ENCODE data around the gene FCSK.

FCSK gene

DNA sequence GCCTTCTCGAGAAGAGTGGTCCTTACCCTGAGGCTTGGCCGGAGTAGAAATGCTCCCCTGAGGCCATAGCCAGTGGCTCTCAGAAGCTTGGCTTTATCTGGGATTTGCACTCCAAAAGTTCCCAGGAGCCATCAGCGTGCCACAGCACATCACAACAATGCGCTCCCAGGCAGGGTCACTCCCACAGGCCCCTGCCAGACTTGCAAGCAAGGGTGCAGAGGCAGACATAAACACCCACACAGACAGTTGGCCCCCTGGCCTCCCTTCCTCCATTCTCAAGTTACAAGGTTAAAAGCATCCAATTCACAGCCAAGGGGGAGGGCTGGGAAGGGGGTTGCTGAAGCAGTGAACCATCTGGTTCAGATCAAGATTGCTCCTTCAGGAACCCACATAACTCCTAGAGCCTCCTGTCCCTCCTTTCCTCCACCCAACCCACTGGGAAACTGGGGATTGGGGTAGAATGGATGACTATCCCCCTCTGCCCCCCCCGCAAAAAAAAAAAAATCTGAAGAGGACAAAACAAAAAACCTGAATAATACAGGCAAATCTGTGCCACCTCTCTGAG lies 17.3 kb upstream of the FCSK start (continued):
- no peak for TF ChIP-seq ZSCAN4 (tag by site-specific recombination; IDR thresholded peaks at IDR 0.05)
- TF ChIP-seq ZEB2 (tag by site-specific recombination; IDR thresholded peaks at IDR 0.05) = peak; percentile 60
- TF ChIP-seq, protein P1, sequence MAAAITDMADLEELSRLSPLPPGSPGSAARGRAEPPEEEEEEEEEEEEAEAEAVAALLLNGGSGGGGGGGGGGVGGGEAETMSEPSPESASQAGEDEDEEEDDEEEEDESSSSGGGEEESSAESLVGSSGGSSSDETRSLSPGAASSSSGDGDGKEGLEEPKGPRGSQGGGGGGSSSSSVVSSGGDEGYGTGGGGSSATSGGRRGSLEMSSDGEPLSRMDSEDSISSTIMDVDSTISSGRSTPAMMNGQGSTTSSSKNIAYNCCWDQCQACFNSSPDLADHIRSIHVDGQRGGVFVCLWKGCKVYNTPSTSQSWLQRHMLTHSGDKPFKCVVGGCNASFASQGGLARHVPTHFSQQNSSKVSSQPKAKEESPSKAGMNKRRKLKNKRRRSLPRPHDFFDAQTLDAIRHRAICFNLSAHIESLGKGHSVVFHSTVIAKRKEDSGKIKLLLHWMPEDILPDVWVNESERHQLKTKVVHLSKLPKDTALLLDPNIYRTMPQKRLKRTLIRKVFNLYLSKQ (tag by site-specific recombination; IDR thresholded peaks at IDR 0.05; ENCODE audit: borderline replicate concordance) = no peak
- TF ChIP-seq EGR2 (tag by site-specific recombination; IDR thresholded peaks at IDR 0.05; ENCODE audit: low read depth) = peak; percentile 95
- TF ChIP-seq ZNF670 (tag by site-specific recombination; IDR thresholded peaks at IDR 0.05; ENCODE audit: low read depth) = no peak
- TF ChIP-seq HOXC10 (CRISPR knock-in tag; IDR thresholded peaks at IDR 0.05) = no peak
- TF ChIP-seq ZSCAN30 (tag by site-specific recombination; IDR thresholded peaks at IDR 0.05) = 0 out of 2 replicates have a peak, but pooled peaks have one; percentile 24
- TF ChIP-seq IKZF3 (tag by site-specific recombination; IDR thresholded peaks at IDR 0.05) = peak; percentile 71; the same call in 1 of the 2 replicates
- TF ChIP-seq FEZF1 (tag by site-specific recombination; IDR thresholded peaks at IDR 0.05) = peak; percentile 61; the same call in 1 of the 2 replicates
- no peak for TF ChIP-seq GLI2 (tag by site-specific recombination; IDR thresholded peaks at IDR 0.05; ENCODE audit: borderline replicate concordance, low read depth)
- TF ChIP-seq ZNF423 (tag by site-specific recombination; IDR thresholded peaks at IDR 0.05) = peak; percentile 40; the same call in 1 of the 2 replicates

DNA sequence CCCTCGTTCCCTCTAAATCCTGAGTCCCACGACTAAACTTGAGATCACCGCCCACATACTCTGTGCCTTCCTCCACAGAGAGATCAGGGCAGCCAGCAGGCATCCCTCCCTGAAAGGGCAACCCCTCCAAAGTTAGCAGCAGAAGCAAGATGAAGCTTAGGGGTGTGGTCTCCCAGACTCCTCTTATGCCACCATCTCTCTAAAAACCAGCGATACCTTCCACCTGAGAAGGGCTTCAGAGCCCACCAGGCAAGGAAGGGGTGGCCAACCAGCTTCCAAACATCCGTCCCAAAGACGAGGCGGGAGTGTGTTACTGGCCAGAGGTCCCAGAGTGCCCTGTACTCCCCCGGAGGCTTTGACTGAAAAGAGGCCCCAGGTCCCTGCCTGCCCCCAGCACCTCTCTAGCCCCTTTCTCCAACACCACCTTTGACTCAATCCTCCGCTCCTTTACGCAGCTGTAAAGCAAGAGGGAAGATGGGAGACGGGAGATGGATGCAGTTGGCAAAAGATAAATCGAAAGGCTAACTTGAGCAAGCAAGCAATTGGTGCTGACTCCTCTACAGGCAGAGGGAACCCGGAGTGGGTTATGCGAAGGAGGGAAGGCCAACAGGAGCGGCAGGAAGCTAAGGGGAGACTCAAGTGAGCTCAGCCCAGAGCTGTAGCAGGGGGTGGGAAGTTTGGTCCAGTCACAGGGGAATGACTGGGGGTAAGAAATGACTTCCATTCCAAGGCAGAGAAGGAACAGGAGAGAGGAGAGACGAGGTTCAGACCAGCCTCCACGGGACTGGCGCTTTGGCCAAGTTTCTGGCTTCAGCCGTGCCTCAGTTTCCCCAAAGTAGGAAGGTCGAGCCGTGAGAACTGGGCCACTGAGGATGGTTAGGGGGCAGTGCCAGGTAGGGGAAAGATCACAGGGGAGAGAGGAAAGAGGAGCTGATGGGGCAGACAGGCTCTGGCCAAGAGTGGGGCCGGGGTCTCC lies 16.5 kb upstream of the FCSK start:
- H3K4me3 ChIP-seq (ENCODE audit: low read depth, low read length) = peak overlapping the region; percentile 52
- H3K27ac ChIP-seq (ENCODE audit: extremely low read depth, low read depth, low read length) = peak overlapping the region; percentile 71
- H3K4me1 ChIP-seq (ENCODE audit: control insufficient read depth, insufficient read depth, low read length) = peaks cover 7% of the 10 kb centered on the region
- peaks cover 0 to 13% of the 10 kb centered on the region in 2 experiments; a peak in 1 of 3 replicates for H3K36me3 ChIP-seq (ENCODE audit: control insufficient read depth in 2 of 2, insufficient read depth in 1 of 2, low read length in 2 of 2)
- no peaks in the 10 kb centered on the region for H3K9me3 ChIP-seq (ENCODE audit: control insufficient read depth, insufficient read depth, low read depth, low read length)
- ChIA-PET CTCF (interaction anchor here (0.8 to 1.3 kb wide), 4 partner anchors 16 to 57 kb away, joined by 3 to 4 read pairs (median 4); no protein-coding TSS in a partner anchor), POLR2A (interaction anchor here (0.5 to 6.0 kb wide), 11 partner anchors 9 to 57 kb away, joined by 3 to 31 read pairs (median 4); partner anchors contain the start of gene FCSK)
- no peak for TF ChIP-seq ZNF239 (tag by site-specific recombination; IDR thresholded peaks at IDR 0.05)
- TF ChIP-seq ZNF621 (tag by site-specific recombination; IDR thresholded peaks at IDR 0.05) = no peak
- no peak for TF ChIP-seq ZNF426 (tag by site-specific recombination; IDR thresholded peaks at IDR 0.05)
- no peak for TF ChIP-seq SP7 (tag by site-specific recombination; IDR thresholded peaks at IDR 0.05)
- no peak for TF ChIP-seq ZNF266 (tag by site-specific recombination; IDR thresholded peaks at IDR 0.05; ENCODE audit: low read depth)
- TF ChIP-seq ZNF114 (tag by site-specific recombination; IDR thresholded peaks at IDR 0.05) = no peak
- TF ChIP-seq ZSCAN23 (tag by site-specific recombination; IDR thresholded peaks at IDR 0.05) = no peak
- no peak for TF ChIP-seq ZBTB49 (tag by site-specific recombination; IDR thresholded peaks at IDR 0.05; ENCODE audit: low read depth)
- TF ChIP-seq ZBTB26 (tag by site-specific recombination; optimal IDR thresholded peaks at IDR 0.05) = no peak
- peak; percentile 95 for TF ChIP-seq ZNF335 (tag by site-specific recombination; conservative IDR thresholded peaks at IDR 0.05)
- TF ChIP-seq, protein P2, sequence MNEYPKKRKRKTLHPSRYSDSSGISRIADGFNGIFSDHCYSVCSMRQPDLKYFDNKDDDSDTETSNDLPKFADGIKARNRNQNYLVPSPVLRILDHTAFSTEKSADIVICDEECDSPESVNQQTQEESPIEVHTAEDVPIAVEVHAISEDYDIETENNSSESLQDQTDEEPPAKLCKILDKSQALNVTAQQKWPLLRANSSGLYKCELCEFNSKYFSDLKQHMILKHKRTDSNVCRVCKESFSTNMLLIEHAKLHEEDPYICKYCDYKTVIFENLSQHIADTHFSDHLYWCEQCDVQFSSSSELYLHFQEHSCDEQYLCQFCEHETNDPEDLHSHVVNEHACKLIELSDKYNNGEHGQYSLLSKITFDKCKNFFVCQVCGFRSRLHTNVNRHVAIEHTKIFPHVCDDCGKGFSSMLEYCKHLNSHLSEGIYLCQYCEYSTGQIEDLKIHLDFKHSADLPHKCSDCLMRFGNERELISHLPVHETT (tag by site-specific recombination; IDR thresholded peaks at IDR 0.05) = no peak
- TF ChIP-seq, protein P3, sequence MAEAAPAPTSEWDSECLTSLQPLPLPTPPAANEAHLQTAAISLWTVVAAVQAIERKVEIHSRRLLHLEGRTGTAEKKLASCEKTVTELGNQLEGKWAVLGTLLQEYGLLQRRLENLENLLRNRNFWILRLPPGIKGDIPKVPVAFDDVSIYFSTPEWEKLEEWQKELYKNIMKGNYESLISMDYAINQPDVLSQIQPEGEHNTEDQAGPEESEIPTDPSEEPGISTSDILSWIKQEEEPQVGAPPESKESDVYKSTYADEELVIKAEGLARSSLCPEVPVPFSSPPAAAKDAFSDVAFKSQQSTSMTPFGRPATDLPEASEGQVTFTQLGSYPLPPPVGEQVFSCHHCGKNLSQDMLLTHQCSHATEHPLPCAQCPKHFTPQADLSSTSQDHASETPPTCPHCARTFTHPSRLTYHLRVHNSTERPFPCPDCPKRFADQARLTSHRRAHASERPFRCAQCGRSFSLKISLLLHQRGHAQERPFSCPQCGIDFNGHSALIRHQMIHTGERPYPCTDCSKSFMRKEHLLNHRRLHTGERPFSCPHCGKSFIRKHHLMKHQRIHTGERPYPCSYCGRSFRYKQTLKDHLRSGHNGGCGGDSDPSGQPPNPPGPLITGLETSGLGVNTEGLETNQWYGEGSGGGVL (tag by site-specific recombination; IDR thresholded peaks at IDR 0.05) = peak; percentile 46; the same call in 1 of the 2 replicates
- no peak for TF ChIP-seq KLF16 (tag by site-specific recombination; IDR thresholded peaks at IDR 0.05)
- TF ChIP-seq ZNF214 (tag by site-specific recombination; IDR thresholded peaks at IDR 0.05; ENCODE audit: borderline replicate concordance) = no peak

All from HEK293 (cell line).